K562 (cell line): Measurements from ENCODE around the gene RABL6. TPM values are rescaled to one million over a fixed set of nuclear protein-coding genes. Genes with fewer than 3 reads are reported as not detected.
A peak's percentile ranks its signal among the peaks of the same experiment; 100 is the strongest.

Experiments used
- E2F3 ChIP-seq: fragments of 250-450 bp; sonication (Bioruptor Pico); IDR thresholded peaks from 2 replicates; pipeline ENCODE4 v1.4.0; 2020; ENCODE audit warnings: mild to moderate bottlenecking
- EGR1 ChIP-seq: fragments of 450-650 bp; conservative IDR thresholded peaks from 2 replicates; pipeline ENCODE4 v1.6.1; 2017; ENCODE audit warnings: mild to moderate bottlenecking
- HEY1 ChIP-seq: fragments of 250-450 bp; sonication (Bioruptor Pico); IDR thresholded peaks from 2 replicates; pipeline ENCODE4 v1.5.0; 2020; ENCODE audit warnings: mild to moderate bottlenecking, moderate library complexity, borderline replicate concordance
- HNRNPL ChIP-seq: fragments of 200-400 bp; formaldehyde crosslinking; IDR thresholded peaks from 2 replicates; pipeline ENCODE4 v1.6.1; 2017; ENCODE audit warnings: low read depth, mild to moderate bottlenecking, low read length
- L3MBTL2 ChIP-seq: fragments of 450-650 bp; IDR thresholded peaks from 2 replicates; pipeline ENCODE4 v1.6.1; 2016; ENCODE audit warnings: mild to moderate bottlenecking, moderate library complexity
- NFATC3 ChIP-seq: fragments of 450-650 bp; IDR thresholded peaks from 2 replicates; pipeline ENCODE4 v1.6.1; 2017; ENCODE audit warnings: mild to moderate bottlenecking
- PCBP1 ChIP-seq: fragments of 200-400 bp; formaldehyde crosslinking; IDR thresholded peaks from 2 replicates; pipeline ENCODE4 v1.6.1; 2018; ENCODE audit warnings: mild to moderate bottlenecking, low read depth, low read length; ENCODE audit not compliant: poor library complexity, severe bottlenecking
- POLR2G ChIP-seq: fragments of 200-400 bp; formaldehyde crosslinking; IDR thresholded peaks from 2 replicates; pipeline ENCODE4 v1.6.1; 2017; ENCODE audit warnings: low read depth, mild to moderate bottlenecking, antibody characterized with exemption, low read length, moderate library complexity
- PRPF4 ChIP-seq: fragments of 200-400 bp; formaldehyde crosslinking; IDR thresholded peaks from one replicate; pipeline ENCODE4 v1.6.1; 2017; ENCODE audit warnings: low read length, low read depth, mild to moderate bottlenecking; ENCODE audit not compliant: insufficient read depth, poor library complexity, severe bottlenecking
- SNIP1 ChIP-seq: fragments of 450-650 bp; IDR thresholded peaks from 2 replicates; pipeline ENCODE4 v1.7.1; 2017; ENCODE audit warnings: low read depth, mild to moderate bottlenecking
- ZNF347 ChIP-seq: fragments of 450-650 bp; formaldehyde crosslinking; IDR thresholded peaks from 2 replicates; pipeline ENCODE4 v1.4.0; 2020; ENCODE audit warnings: low read depth, mild to moderate bottlenecking, moderate library complexity
- polyA plus RNA-seq, 8 experiments: library from polyadenylated mRNA; depleted of rRNA in 4 of 8; stranded (reverse) in 5 of 8; unstranded in 3 of 8; fragments of >200 nt; fragmentation: Nextera tagmentation in 2 of 8; fragmentation: Illumina TruSeq in 1 of 8; extraction: Ambion mirVana in 2 of 8; extraction: Trizol in 1 of 8; gene quantifications; 2 replicates each; pipeline versions ENCODE4 v1.2.1 to v1.2.3, GENCODE V29; 2011 to 2014; ENCODE audit warnings: inconsistent platforms in 1 of 8, missing spikeins in 1 of 8
- total RNA-seq, 7 experiments: library from RNA; depleted of rRNA in 6 of 7; stranded (reverse); fragments of >200 nt in 6 of 7; fragmentation: Illumina TruSeq in 2 of 7; extraction: Trizol in 2 of 7; gene quantifications; 2 replicates each; pipeline versions ENCODE4 v1.2.1 to v1.2.3, GENCODE V29; 2011 to 2021; ENCODE audit warnings: low replicate concordance in 1 of 7
- TF ChIP-seq, protein P1 (sequence below), 2 experiments: fragments of 450-650 bp; IDR thresholded peaks; 2 replicates each; pipeline ENCODE4 v1.6.1; 2016; ENCODE audit warnings: mild to moderate bottlenecking in 2 of 2, borderline replicate concordance in 1 of 2, low read depth in 1 of 2, moderate library complexity in 1 of 2
- TF ChIP-seq, protein P2 (sequence below): fragments of 250-450 bp; sonication (Bioruptor Pico); IDR thresholded peaks from 2 replicates; pipeline ENCODE4 v1.8.0; 2022; ENCODE audit warnings: moderate library complexity, mild to moderate bottlenecking, inconsistent platforms
- TF ChIP-seq, protein P3 (sequence below): fragments of 250-450 bp; sonication (Bioruptor Pico); IDR thresholded peaks from 2 replicates; pipeline ENCODE4 v1.4.0; 2020; ENCODE audit warnings: mild to moderate bottlenecking, moderate library complexity

Gene RABL6
- total and polyA plus RNA-seq, 9 of the 15 experiments (the other 6 are each of a cell fraction or from before 2014, with no cell fraction given), result 5.6 to 181 (median 84.5) TPM

DNA sequence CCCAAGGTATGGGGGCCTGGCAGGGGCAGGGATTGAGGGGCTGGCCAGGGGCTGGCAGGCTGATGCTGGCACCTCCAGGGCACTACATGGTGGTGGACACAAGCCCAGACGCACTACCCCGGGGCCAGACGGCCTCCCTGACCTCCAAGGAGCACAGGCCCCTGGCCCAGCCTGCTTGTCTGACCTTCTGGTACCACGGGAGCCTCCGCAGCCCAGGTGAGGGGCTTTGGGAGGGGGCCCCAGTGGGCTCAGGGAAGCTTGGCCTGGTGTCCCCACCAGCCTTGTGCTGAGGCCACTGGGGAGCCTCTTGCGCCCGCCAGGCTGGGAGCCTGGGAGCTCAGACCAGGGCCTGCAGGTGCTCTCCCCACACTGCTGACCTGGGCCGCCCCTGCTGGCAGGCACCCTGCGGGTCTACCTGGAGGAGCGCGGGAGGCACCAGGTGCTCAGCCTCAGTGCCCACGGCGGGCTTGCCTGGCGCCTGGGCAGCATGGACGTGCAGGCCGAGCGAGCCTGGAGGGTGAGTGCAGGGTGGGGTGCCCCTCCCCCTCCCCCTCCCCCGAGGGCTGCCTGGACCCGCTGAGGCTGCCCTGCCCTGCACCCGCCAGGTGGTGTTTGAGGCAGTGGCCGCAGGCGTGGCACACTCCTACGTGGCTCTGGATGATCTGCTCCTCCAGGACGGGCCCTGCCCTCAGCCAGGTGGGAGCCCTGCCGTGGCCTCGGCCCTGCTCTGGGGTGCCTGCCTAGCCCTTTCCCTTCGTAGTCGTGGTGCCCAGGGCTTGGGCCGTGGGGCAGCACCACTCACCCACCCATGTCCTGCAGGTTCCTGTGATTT, 50.0 kb downstream of the RABL6 start (continued):
- TF ChIP-seq, protein P1, sequence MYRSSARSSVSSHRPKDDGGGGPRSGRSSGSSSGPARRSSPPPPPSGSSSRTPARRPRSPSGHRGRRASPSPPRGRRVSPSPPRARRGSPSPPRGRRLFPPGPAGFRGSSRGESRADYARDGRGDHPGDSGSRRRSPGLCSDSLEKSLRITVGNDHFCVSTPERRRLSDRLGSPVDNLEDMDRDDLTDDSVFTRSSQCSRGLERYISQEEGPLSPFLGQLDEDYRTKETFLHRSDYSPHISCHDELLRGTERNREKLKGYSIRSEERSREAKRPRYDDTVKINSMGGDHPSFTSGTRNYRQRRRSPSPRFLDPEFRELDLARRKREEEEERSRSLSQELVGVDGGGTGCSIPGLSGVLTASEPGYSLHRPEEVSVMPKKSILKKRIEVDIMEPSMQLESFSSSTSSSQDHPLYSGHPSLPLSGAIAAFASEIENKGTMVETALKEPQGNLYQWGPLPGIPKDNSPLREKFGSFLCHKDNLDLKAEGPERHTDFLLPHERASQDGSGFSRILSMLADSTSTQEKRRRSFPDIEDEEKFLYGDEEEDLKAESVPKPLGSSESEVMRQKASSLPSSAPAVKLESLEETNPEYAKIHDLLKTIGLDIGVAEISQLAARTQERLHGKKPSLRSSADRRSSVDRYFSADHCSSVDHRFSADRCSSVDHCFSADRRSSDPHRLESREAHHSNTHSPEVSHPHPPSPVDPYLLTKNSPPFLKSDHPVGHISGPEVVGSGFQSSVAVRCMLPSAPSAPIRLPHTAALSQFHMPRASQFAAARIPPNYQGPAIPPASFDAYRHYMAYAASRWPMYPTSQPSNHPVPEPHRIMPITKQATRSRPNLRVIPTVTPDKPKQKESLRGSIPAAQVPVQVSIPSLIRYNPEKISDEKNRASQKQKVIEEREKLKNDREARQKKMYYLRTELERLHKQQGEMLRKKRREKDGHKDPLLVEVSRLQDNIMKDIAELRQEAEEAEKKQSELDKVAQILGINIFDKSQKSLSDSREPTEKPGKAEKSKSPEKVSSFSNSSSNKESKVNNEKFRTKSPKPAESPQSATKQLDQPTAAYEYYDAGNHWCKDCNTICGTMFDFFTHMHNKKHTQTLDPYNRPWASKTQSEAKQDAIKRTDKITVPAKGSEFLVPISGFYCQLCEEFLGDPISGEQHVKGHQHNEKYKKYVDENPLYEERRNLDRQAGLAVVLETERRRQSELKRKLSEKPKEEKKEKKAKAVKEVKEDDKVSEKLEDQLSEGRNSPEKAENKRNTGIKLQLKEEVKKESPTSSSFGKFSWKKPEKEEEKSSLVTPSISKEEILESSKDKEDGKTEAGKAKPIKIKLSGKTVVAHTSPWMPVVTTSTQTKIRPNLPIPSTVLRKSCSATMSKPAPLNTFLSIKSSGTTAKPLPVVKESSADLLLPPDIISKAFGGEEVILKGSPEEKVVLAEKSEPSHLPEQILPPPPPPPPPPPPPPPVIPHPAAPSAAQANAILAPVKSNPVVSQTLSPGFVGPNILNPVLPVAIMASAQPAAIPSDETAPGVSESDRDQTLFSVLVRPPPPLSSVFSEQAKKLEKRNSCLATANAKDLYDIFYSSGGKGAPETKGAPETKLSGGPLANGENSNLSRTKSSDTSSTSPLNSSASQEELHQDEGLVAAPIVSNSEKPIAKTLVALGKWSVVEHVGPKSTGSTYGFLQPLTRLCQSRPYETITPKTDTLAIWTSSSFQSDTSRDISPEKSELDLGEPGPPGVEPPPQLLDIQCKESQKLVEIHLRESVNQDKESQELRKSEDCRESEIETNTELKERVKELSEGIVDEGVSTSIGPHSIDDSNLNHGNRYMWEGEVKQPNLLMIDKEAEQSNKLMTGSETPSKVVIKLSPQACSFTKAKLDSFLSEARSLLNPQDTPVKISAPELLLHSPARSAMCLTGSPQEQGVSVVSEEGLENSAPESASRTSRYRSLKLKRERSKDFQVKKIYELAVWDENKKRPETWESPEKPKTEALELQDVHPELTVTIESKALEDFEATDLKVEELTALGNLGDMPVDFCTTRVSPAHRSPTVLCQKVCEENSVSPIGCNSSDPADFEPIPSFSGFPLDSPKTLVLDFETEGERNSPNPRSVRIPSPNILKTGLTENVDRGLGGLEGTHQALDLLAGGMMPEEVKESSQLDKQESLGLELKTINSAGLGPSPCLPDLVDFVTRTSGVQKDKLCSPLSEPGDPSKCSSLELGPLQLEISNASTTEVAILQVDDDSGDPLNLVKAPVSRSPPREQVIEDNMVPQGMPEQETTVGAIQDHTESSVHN (IDR thresholded peaks at IDR 0.05; ENCODE audit: borderline replicate concordance in 1 of 2, low read depth in 1 of 2), result no peak
- TF ChIP-seq PCBP1, result peak; percentile 69
- no peak for TF ChIP-seq NFATC3
- no peak for TF ChIP-seq EGR1
- TF ChIP-seq, protein P2, sequence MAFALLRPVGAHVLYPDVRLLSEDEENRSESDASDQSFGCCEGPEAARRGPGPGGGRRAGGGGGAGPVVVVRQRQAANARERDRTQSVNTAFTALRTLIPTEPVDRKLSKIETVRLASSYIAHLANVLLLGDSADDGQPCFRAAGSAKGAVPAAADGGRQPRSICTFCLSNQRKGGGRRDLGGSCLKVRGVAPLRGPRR (CRISPR knock-in tag), result no peak
- TF ChIP-seq SNIP1, result no peak
- TF ChIP-seq, protein P3, sequence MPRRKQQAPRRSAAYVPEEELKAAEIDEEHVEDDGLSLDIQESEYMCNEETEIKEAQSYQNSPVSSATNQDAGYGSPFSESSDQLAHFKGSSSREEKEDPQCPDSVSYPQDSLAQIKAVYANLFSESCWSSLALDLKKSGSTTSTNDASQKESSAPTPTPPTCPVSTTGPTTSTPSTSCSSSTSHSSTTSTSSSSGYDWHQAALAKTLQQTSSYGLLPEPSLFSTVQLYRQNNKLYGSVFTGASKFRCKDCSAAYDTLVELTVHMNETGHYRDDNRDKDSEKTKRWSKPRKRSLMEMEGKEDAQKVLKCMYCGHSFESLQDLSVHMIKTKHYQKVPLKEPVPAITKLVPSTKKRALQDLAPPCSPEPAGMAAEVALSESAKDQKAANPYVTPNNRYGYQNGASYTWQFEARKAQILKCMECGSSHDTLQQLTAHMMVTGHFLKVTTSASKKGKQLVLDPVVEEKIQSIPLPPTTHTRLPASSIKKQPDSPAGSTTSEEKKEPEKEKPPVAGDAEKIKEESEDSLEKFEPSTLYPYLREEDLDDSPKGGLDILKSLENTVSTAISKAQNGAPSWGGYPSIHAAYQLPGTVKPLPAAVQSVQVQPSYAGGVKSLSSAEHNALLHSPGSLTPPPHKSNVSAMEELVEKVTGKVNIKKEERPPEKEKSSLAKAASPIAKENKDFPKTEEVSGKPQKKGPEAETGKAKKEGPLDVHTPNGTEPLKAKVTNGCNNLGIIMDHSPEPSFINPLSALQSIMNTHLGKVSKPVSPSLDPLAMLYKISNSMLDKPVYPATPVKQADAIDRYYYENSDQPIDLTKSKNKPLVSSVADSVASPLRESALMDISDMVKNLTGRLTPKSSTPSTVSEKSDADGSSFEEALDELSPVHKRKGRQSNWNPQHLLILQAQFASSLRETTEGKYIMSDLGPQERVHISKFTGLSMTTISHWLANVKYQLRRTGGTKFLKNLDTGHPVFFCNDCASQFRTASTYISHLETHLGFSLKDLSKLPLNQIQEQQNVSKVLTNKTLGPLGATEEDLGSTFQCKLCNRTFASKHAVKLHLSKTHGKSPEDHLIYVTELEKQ (CRISPR knock-in tag), result no peak
- TF ChIP-seq E2F3 (CRISPR knock-in tag), result no peak
- no peak for TF ChIP-seq ZNF347 (CRISPR knock-in tag)
- TF ChIP-seq L3MBTL2, result no peak
- peak; percentile 68 for TF ChIP-seq POLR2G
- TF ChIP-seq HNRNPL, result peak; percentile 86
- TF ChIP-seq PRPF4, result peak; percentile 36
- TF ChIP-seq HEY1 (CRISPR knock-in tag), result no peak
